Endodermal cell (in vitro differentiated cells): ENCODE results near the gene RIMBP3B. TPM values are rescaled to one million over a fixed set of nuclear protein-coding genes. Genes with fewer than 3 reads are reported as not detected.
"Not testable (repeated sequence)": the region's sequence is repeated elsewhere in the genome, so short reads cannot be mapped to it uniquely, and the experiment has no call there.

Source experiments
- DNase-seq: peaks from one replicate; pipeline ENCODE4 v3.0.0-alpha.2; 2017
- H3K27ac ChIP-seq: 2 replicates; pipeline ENCODE4 v1.5.1; 2013; ENCODE audit warnings: mild to moderate bottlenecking, low read depth, low read length, moderate library complexity
- H3K27me3 ChIP-seq: 2 replicates; pipeline ENCODE4 v1.6.1; 2013; ENCODE audit warnings: mild to moderate bottlenecking, low read length, moderate library complexity; ENCODE audit not compliant: insufficient read depth, control insufficient read depth, poor library complexity, severe bottlenecking
- H3K36me3 ChIP-seq: 2 replicates; pipeline ENCODE4 v1.7.0; 2013; ENCODE audit warnings: mild to moderate bottlenecking, low read length, moderate library complexity; ENCODE audit not compliant: control insufficient read depth, insufficient read depth
- H3K4me1 ChIP-seq: one replicate; pipeline ENCODE4 v1.7.0; 2013; ENCODE audit warnings: low read length; ENCODE audit not compliant: control insufficient read depth, insufficient read depth
- H3K4me3 ChIP-seq: 2 replicates; pipeline ENCODE4 v1.5.1; 2013; ENCODE audit warnings: mild to moderate bottlenecking, low read length, moderate library complexity
- H3K9ac ChIP-seq: 2 replicates; pipeline ENCODE4 v1.6.1; 2013; ENCODE audit warnings: mild to moderate bottlenecking, low read length, moderate library complexity; ENCODE audit not compliant: poor library complexity, severe bottlenecking; ENCODE audit errors: extremely low read depth
- H3K9me3 ChIP-seq: 2 replicates; pipeline ENCODE4 v1.6.1; 2013; ENCODE audit warnings: mild to moderate bottlenecking, low read length, moderate library complexity; ENCODE audit not compliant: control insufficient read depth
- H3K27ac Mint-ChIP-seq: 2 replicates; pipeline ENCODE4 v1.8.0; 2020; ENCODE audit warnings: mixed read lengths
- H3K27me3 Mint-ChIP-seq: 2 replicates; pipeline ENCODE4 v1.8.0; 2021; ENCODE audit warnings: mild to moderate bottlenecking, mixed read lengths; ENCODE audit not compliant: insufficient read depth
- H3K36me3 Mint-ChIP-seq: 2 replicates; pipeline ENCODE4 v1.8.0; 2020; ENCODE audit warnings: low read depth, mixed read lengths
- H3K4me1 Mint-ChIP-seq: 2 replicates; pipeline ENCODE4 v1.8.0; 2020; ENCODE audit warnings: mixed read lengths
- H3K4me3 Mint-ChIP-seq: 2 replicates; pipeline ENCODE4 v1.8.0; 2020; ENCODE audit warnings: mild to moderate bottlenecking, moderate library complexity, mixed read lengths
- H3K9me3 Mint-ChIP-seq: 2 replicates; pipeline ENCODE4 v1.8.0; 2020; ENCODE audit warnings: mild to moderate bottlenecking, mixed read lengths
- WGBS, 2 experiments: methylation state at CpG; one replicate each; pipeline versions ENCODE4 v1.1.5 to v1.1.7; 2013; ENCODE audit warnings: missing lambda C conversion rate in 2 of 2, mixed read lengths in 1 of 2; ENCODE audit not compliant: insufficient coverage in 1 of 2, insufficient read length in 1 of 2; 5-methylcytosine and 5-hydroxymethylcytosine counted together
- total RNA-seq, 2 donors: library from RNA; stranded (reverse); fragmentation: NEBNext Ultra II Directional in 1 of 2; extraction: Animal tissue kit (Norgen Biotek cat#: 25700) in 1 of 2; gene quantifications; 2 replicates in 1 of 2; 3 replicates in 1 of 2; pipeline ENCODE4 v1.2.1, GENCODE V29; 2021

RIMBP3B gene
- total RNA-seq, 2 donors from 2014 or later: 0.55 to 0.57 TPM

GRCh38 chr22:21417853-21418252 is 34.3 kb downstream of the RIMBP3B start:
- 0% methylated on average over 12 of the region's 33 CpGs; no CpG with 5 or more reads in 1 of the 2 experiments for WGBS, 2 experiments
- not testable (repeated sequence) for H3K4me3 ChIP-seq, H3K36me3 Mint-ChIP-seq, DNase-seq, H3K27ac Mint-ChIP-seq, H3K9ac ChIP-seq, H3K9me3 ChIP-seq, H3K27me3 ChIP-seq, H3K27ac ChIP-seq, H3K36me3 ChIP-seq, H3K4me1 Mint-ChIP-seq, H3K9me3 Mint-ChIP-seq, H3K27me3 Mint-ChIP-seq, H3K4me1 ChIP-seq
- peak overlapping the region; percentile 62 for H3K4me3 Mint-ChIP-seq

- H3K4me3 ChIP-seq, H3K27ac Mint-ChIP-seq, H3K4me3 Mint-ChIP-seq, H3K27me3 Mint-ChIP-seq, DNase-seq, H3K36me3 ChIP-seq, H3K27ac ChIP-seq, H3K9ac ChIP-seq, H3K9me3 ChIP-seq, H3K4me1 Mint-ChIP-seq, H3K27me3 ChIP-seq, H3K36me3 Mint-ChIP-seq, H3K4me1 ChIP-seq, H3K9me3 Mint-ChIP-seq: not testable (repeated sequence)
- WGBS, 2 experiments: 72% methylated on average over 4 of the region's 15 CpGs; no CpG with 5 or more reads in 1 of the 2 experiments
Observed at GRCh38 chr22:21418974-21419638, 35.6 kb downstream of the RIMBP3B start.

GRCh38 chr22:21420180-21420763 is 36.7 kb downstream of the RIMBP3B start:
- not testable (repeated sequence) for DNase-seq, H3K9ac ChIP-seq, H3K4me1 ChIP-seq, H3K4me1 Mint-ChIP-seq, H3K27ac Mint-ChIP-seq, H3K27me3 Mint-ChIP-seq, H3K4me3 Mint-ChIP-seq, H3K27ac ChIP-seq, H3K9me3 ChIP-seq, H3K9me3 Mint-ChIP-seq, H3K36me3 Mint-ChIP-seq, H3K36me3 ChIP-seq, H3K4me3 ChIP-seq, H3K27me3 ChIP-seq
- 8 to 12% methylated on average over 2 to 5 of the region's 19 CpGs for whole genome bisulfite sequencing, 2 experiments

GRCh38 chr22:21424084-21424709 is 40.6 kb downstream of the RIMBP3B start:
- H3K4me1 Mint-ChIP-seq, H3K27me3 ChIP-seq, H3K4me3 ChIP-seq, DNase-seq, H3K36me3 Mint-ChIP-seq, H3K9me3 ChIP-seq, H3K27me3 Mint-ChIP-seq, H3K36me3 ChIP-seq, H3K27ac Mint-ChIP-seq, H3K4me1 ChIP-seq, H3K9ac ChIP-seq, H3K27ac ChIP-seq, H3K9me3 Mint-ChIP-seq, H3K4me3 Mint-ChIP-seq: not testable (repeated sequence)
- no CpG with 5 or more reads among the region's 12 CpGs for WGBS, 2 experiments

- H3K27ac Mint-ChIP-seq, H3K36me3 ChIP-seq, H3K36me3 Mint-ChIP-seq, H3K27me3 ChIP-seq, H3K4me1 ChIP-seq, H3K27me3 Mint-ChIP-seq, H3K9me3 ChIP-seq, H3K4me3 Mint-ChIP-seq, H3K9me3 Mint-ChIP-seq, H3K4me3 ChIP-seq, H3K9ac ChIP-seq, H3K4me1 Mint-ChIP-seq, H3K27ac ChIP-seq, DNase-seq: not testable (repeated sequence)
- no CpG with 5 or more reads among the region's 15 CpGs for WGBS, 2 experiments
Observed at GRCh38 chr22:21434378-21435233, 51.1 kb downstream of the RIMBP3B start.

GRCh38 chr22:21435998-21436810 is 52.7 kb downstream of the RIMBP3B start:
- H3K27ac Mint-ChIP-seq, H3K4me3 Mint-ChIP-seq, H3K9ac ChIP-seq, H3K27ac ChIP-seq, H3K9me3 ChIP-seq, H3K4me1 ChIP-seq, H3K9me3 Mint-ChIP-seq, H3K27me3 ChIP-seq, DNase-seq, H3K4me1 Mint-ChIP-seq, H3K4me3 ChIP-seq, H3K36me3 ChIP-seq, H3K27me3 Mint-ChIP-seq, H3K36me3 Mint-ChIP-seq: not testable (repeated sequence)
- WGBS, 2 experiments: 100% methylated on average over 2 of the region's 12 CpGs; no CpG with 5 or more reads in 1 of the 2 experiments
